GM18498 (cell line): ENCODE results near the gene SMARCC2.
"Not testable (repeated sequence)": the region's sequence is repeated elsewhere in the genome, so short reads cannot be mapped to it uniquely, and the experiment has no call there.

Experiments used
- ATAC-seq: cut with Tn5 transposase; IDR thresholded peaks from one replicate; pipeline ENCODE4 v1.9.1; 2021; ENCODE audit warnings: mild to moderate bottlenecking, moderate library complexity; ENCODE audit not compliant: unreplicated experiment

The SMARCC2 gene

DNA sequence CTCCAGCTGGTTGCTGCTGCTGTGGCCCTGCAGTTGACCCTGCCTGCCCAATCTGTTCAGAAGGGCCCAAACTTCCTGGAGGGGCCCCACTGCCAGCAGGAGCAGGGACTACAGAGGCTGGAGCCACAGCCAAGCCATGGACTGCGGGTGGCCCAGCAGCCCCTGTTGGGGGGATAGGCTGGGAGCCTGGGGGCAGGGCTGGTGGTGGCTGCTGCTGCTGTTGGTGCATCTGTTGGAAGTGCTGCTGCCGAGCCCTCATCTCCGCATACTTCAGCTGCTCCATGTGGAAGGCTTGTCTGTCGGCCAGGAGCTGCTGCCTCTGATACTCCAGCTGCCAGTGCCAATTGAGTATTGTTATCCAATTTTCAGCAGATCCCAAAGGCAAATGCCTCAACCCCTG, 23.9 kb downstream of the SMARCC2 start:
- no peak for ATAC-seq

DNA sequence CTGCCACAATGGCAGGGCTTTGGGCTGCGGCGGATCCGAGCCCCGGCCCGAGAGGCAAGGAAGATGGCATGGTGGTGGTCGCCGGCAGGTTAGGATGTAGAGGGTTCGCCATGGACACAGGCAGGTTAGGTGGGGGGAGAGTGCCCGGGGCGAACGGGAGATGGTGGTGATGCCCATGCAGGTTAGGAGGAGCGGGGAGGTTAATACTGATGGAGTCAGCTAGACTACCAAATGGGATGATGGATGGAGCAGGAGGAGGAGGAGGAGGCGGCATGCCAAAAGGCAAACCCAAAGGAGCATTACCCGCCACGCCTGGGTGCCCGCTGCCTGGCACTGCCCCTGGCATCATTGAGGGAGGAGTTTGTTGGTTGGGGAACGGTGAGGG, 24.9 kb downstream of the SMARCC2 start:
- no peak for ATAC-seq

DNA sequence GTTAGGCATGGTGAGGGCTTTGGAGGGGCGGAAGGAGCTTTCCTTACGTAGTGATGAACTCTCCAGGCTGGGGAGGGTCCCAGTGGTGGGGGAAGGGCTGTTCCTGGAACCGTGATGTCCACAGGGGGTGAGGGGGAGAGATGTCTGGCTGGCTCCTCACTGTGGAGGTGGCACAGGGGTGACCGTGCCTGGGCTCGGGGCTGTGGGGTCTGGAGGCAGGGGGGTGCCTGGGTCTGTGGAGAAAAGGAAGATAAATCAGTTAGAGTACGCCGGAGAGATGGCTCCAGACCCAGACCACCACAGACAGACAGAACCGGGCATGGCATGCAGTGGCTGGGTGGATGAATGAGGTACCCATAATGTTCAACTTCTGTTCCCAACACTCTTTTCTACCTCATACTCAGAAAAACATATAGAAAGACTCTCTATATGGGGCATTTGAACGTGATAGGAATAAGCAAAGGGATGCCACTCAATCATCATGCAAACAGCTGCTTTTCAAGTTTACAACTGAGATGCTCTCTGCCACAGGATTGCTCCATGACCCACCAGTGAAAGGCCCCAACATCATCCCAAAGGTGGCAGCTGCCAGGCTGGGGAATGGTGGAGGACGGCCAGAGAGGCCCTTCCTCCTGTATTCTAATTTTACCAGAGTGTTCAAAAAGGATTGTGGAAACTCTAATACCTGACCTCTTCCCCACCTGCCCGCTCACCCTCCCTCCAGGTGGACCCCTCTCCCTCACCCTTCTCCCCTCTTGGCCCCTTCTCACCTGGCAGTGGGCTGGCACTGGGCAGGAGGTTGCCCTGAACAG, 25.5 kb downstream of the SMARCC2 start:
- no peak for ATAC-seq

DNA sequence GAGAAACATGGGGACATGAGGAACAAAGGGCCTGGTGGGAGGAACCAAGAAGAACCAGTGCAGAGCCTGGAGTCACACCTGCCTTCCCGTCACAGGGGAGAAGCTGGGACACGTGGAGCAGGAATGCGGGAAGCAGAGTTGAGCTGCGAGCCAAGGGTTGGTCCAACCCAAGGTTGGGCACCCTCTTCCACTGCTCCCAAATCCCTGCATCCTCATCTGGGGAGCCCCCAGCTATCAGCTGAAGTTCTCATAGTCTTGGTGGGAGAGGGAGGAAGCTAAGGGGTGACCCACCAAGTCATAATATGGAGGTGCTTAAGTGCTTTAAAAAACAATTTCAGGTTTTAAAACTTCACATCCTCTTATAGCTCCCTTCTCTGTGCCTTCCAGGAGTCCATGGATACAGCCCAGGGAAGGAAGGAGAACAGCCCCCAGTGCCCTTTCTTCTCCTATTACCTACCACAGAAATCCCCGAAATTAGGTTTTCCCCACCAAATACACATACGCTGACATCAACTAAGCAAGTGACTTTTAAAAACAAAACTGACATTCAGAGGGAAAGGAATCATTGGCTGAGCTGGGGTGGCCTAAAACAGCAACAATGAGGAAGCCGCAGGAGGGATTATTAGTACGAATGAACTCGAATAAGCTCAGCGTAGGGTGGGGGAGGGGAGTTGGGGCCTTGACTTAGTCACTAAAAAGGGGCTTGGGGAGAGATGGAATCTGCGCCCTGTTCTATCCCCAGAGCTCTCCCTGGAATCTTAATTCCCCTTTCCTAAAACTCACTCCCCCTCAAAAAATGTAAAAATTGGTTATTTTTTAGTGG, 26.6 kb downstream of the SMARCC2 start:
- ATAC-seq = no peak

DNA sequence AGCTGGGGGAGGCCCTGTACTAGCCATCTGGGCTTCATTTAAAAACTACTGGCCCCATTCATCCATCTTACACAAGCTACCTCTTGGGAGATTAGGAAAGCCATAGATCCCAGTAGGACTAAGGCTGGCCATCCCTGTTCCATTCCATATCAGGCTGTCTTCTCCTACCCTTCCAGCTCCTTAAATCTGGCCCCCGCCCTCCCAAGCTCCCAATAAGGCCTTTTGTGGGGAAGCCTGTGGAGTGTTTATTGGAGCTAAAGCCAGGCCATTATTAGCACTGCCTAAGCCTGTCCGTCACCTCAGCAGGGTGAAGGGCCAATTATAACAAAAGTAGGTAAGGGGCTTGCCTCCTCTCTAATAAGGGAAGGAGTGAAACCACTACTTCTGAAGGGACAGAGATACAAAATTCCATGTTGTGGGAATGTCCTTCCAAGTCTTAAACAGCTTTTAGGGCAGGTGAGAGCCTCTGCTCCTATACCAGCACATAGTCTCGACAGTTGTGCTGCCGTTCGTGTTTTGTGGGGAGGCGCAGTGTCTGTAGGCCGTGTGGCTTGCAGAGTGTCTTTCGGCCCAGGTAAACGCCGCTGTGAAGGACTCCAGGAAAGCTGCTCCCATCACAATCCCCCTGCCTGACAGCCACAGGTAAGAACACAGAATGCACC, 27.5 kb downstream of the SMARCC2 start:
- no peak for ATAC-seq

DNA sequence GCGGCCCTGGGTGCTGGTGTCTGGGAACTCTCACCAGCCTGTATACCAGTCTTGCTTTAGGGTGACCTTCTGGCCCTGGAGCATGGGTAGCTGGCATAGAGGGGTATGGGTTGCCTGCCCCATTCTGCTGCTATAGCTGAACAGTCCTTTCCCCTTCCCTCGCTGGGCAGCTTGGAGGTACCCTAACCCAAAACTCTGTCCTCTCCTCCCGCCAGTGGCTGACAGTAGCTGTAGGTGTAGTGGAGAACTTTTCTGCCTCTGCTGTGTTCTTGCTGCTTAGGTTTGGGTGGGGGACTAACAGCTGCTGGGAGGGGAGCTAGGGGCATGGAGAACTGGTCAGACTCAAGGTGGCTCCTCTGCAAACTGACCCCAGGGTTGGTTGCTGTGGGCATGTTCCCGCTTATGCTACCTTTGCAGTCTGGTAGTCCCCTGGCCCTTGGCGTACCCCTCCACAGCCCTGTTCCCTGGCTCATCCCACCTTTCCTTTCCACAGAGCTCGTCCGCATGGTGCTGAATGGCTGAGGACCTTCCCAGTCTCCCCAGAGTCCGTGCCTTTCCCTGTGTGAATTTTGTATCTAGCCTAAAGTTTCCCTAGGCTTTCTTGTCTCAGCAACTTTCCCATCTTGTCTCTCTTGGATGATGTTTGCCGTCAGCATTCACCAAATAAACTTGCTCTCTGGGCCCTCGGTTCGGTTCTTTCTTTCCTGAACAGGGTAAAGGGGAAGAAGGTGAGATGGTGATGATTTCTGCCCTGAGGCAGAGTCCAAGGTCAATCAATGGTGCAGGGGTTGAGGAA, 28.2 kb downstream of the SMARCC2 start:
- no peak for ATAC-seq

DNA sequence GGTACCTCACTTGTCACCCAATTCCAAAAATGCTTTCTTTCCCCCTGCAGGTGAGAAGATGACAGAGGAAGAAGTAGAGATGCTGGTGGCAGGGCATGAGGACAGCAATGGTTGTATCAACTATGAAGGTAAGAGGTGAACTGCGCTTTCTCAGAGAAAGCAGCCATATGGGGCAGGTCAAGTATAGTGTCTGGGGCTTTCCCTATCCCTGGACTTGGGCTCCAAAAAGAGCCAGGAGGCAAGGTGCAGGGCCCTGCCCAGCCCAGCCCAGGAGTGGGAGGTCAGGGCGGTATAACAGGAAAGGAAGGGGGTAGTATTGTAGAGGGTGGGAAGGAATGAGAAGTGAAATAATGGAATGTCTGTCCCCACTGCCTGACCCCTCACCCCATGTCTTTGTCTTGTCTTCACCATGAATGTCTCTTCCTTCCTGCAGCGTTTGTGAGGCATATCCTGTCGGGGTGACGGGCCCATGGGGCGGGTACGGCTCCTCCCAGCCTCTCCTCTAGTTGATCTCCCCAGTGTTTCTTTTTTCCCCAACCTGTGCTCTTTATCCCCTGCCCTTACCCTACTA, 29.0 kb downstream of the SMARCC2 start:
- ATAC-seq = no peak

DNA sequence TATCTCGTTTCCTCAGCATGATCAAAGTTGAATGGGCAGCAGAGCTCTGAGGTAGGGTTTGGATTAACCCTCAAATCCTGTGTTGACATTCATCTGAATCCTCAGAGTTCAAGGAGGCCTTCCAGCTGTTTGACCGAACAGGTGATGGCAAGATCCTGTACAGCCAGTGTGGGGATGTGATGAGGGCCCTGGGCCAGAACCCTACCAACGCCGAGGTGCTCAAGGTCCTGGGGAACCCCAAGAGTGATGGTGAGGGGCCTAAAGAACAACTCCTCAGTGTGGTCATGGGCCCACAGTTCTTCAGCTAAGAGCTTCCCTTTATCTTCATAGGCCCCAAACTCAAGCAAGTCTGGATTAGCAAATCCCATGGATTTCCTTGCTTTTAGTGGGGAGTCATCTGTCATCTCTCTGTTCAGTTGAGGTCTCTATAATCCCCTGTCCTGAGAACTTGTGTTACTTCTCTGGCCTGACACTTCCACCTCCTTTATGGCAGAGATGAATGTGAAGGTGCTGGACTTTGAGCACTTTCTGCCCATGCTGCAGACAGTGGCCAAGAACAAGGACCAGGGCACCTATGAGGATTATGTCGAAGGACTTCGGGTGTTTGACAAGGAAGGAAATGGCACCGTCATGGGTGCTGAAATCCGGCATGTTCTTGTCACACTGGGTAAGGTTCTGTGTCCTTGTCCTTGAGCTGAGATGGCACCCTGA, 29.6 kb downstream of the SMARCC2 start:
- ATAC-seq = no peak

DNA sequence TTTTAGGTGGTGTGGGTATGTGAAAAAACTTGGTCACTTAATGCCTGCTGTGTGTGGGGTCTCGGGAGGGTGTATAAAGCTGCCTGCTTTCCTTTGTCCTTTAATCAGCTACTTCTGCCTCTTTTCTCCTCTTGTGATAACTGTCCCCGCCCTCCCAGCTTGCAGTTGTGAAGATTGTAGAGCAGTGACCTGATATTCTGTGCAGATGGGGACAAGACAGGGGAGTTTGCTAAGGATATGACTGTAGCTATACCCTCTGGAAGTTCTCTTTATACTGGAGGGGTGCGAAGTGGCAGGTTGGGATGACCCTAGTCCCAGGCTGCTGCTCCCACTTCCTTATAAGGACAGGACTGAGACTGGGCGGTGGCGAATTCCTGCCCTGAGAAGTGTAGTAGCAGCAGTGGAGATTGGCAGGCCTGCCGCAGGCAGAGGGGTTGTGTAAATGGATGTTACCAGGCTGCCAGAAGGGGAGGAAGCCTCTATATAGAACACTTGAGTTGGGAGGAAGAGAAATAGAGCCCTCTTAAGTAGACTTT, 30.3 kb downstream of the SMARCC2 start:
- no peak for ATAC-seq

DNA sequence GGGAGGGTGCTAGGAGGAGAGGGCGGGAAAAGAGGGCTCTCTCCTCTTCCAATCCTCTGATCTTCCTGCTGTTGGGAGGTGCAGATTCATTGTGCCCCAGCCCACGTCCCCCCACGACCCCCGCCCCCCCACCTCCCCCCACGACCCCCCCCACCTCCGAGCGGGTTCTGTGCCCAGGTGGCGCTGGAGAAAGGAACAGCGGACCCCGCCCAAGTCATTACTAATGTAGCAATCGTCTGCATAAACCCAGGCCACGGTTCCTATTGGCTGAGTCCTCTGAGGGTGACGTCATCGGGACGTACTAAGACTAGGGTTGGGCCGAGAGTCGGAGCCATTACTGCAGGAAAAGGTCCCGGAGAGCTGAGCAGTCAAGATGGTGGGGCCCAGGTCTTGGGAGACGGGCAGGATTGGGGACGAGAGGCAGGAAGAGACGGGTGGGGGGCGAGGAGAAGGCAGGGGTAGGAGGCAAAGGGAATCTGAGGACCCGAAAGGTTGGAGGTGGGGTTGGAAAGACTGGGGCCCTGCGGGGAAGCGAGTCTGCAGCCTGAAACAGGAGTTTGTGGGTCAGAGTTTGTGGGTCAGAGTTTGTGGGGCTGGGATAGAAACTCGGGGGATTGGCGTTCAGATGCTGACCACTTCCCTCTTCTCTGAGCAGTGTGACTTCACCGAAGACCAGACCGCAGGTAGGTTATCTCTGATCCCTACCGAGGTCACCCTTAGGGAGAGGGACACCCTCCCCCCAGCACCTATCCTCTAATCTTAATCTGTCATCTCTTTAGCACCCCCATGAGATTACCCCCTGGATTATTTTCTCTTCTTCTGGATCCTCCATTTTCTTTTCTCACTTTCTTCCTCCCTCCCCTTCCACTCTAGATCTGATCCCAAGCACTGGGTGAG, 31.0 kb downstream of the SMARCC2 start, which contains the start of gene MYL6:
Gene MYL6 (plus strand): TSS at position 331 of the 897 bp plus-strand sequence. CDS start 43 bp downstream, at position 374.
- ATAC-seq = peak; percentile 88

DNA sequence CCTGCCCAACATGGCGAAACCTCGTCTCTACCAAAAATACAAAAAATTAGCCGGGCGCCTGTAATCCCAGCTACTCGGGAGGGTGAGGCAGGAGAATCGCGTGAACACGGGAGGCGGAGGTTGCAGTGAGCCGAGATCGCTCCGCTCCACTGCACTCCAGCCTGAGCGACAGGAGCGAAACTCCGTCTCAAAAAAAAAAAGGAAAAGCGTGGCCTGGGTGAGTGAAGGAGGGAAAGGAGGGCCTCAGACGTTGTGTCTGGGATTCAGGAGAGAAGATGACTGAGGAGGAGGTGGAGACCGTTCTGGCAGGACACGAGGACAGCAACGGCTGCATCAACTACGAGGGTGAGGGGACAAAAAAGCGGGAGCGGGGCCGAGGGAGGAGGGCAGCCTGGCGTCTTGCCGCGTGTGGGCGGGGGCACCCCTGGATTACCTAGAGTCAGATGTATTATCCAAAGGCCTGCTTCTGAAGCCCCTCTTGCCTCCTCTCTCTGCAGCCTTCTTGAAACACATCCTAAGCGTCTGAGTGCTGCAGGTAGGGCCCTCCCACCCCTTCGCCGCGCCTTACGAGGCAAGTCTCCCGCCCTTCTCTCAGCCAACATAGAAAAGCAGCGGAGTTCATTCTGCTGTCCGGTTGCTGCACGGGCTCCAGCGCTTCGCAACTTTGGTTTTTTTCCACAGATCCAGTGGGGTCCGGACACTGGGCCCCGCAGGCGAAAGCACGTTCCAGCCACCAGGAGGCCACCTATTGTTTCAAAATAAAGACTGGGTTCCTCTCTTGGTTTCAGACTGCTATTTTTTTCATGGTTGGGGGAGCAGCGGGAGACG, 31.9 kb downstream of the SMARCC2 start:
- ATAC-seq = peak; percentile 26

DNA sequence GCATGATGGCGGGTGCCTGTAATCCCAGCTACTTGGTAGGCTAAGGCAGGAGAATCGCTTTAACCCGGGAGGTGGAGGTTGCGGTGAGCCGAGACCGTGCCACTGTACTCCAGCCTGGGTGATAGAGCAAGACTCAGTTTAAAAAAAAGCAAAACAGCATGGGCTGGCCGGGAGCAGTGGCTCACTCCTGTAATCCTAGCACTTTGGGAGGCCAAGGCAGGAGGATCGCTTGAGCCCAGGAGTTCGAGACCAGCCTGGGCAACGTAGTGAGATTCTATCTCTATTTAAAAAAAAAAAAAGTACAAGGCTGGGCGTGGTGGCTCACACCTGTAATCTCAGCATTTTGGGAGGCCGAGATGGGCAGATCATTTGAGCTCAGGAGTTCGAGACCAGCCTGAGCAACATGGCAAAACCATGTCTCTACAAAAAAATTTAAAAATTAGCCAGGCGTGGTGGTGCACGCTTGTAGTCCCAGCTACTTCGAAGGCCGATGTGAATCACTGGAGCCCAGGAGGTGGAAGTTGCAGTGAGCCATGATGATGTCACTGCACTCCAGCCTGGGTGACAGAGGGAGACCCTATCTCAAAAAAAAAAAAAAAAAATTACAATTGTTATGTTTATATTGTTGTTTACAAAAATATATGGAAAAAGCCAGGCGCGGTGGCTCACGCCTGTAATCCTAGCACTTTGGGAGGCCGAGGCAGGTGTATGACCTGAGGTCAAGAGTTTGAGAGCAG, 32.7 kb downstream of the SMARCC2 start:
- ATAC-seq = not testable (repeated sequence)

DNA sequence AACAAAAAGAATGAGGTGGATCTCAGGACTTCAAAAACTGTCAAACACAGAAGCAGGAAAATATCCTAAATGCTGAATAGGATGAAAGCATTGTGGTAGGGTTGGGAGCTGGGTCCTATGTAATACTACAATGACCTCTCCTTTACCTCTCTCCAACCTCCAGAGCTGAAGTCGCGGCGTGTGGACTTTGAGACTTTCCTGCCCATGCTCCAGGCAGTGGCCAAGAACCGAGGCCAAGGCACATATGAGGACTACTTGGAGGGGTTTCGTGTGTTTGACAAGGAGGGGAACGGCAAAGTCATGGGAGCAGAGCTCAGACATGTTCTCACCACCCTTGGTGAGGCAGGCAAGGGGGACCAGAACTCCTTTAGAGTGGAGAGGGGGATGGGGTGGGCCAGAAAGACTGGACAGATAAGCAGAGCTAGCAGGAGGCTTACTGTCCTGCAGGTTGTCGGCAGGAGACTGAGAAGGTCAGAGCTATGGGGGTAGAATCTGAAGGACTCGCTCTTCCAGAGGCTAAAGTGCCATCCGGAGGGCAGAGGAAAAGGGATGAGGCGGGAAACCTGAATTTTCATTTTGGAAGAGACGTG, 33.9 kb downstream of the SMARCC2 start:
- ATAC-seq = no peak

DNA sequence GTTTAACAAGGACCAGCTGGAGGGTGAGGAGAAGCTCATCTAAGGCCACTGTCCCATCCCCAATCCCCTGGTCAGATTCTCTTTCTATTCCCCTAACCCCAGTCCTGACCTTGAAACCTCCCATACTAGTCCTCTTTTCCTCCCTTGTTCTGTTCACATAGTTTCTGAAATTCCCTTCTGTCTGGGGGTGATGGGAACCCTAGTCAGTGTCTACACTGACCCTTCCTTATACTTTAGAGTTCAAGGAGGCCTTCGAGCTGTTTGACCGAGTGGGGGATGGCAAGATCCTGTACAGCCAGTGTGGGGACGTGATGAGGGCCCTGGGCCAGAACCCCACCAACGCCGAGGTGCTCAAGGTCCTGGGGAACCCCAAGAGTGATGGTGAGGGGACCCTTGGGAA, 34.5 kb downstream of the SMARCC2 start:
- ATAC-seq = no peak

DNA sequence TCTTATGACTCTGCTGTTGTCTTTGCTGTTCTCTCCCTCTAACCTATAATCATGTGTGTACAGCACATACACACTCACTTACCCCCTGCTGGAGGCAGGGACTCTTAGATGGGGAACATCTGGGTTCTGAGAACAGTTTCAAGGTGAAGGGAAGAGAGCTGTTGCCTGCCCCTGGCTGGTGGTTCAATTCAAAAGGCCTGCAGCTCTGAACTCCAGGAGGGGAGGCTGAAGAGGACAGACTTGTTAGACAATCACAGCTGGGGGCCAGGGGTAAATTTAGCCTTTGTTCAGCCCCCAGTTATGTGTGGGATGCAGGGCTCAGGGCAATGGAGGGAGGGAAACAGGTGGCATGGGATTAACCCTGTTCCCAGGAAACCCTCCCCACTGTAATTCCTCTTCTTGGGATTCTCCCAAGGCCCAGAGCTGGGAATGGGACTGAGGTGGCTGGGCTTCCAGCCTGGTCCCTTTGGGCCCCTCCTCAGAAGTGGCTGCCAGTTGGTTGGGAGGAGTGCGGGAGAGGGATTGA, 35.0 kb downstream of the SMARCC2 start:
- no peak for ATAC-seq

DNA sequence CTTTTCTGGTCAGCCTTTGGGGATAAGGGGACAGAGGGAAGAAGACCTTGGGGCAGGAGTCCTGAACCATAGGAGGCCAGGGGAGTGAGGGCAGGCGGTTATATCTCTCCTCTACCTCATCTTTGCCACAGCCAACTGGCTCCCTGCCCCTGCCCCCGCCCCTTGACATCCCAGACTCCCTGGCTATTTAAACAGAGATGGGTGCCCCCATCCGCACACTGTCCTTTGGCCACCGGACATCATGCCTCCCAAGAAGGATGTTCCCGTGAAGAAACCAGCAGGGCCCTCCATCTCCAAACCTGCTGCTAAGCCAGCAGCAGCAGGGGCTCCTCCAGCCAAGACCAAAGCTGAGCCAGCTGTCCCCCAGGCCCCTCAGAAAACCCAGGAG, 35.6 kb downstream of the SMARCC2 start:
- no peak for ATAC-seq
